Measurements from ENCODE around the gene ALDH1L1. TPM values are rescaled to one million over a fixed set of nuclear protein-coding genes. Genes with fewer than 3 reads are reported as not detected.
A peak's percentile ranks its signal among the peaks of the same experiment; 100 is the strongest.

Gene ALDH1L1
- total RNA-seq, 1 donor from 2014 or later, result 0.06 TPM

DNA sequence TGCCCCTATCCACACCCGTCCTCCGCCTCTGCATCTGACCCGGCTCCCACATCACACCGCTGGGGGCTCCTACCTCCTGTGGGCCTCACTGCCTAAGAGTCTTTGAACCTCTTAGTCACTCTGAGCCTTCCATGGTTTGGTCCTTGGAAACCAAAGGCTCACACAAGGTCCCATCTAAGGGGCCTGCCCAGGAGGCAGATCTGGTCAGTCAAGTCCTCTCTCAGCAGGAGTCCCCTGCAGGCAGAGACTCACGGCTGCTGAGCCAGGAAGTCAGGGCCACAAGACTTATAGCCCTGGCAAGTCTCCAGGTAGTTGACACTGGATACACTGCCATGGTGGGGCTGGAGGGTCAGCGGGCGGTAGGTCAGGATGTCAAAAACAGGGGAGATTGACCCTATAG is 31.2 kb upstream of the ALDH1L1 start:
- TF ChIP-seq, protein P1, sequence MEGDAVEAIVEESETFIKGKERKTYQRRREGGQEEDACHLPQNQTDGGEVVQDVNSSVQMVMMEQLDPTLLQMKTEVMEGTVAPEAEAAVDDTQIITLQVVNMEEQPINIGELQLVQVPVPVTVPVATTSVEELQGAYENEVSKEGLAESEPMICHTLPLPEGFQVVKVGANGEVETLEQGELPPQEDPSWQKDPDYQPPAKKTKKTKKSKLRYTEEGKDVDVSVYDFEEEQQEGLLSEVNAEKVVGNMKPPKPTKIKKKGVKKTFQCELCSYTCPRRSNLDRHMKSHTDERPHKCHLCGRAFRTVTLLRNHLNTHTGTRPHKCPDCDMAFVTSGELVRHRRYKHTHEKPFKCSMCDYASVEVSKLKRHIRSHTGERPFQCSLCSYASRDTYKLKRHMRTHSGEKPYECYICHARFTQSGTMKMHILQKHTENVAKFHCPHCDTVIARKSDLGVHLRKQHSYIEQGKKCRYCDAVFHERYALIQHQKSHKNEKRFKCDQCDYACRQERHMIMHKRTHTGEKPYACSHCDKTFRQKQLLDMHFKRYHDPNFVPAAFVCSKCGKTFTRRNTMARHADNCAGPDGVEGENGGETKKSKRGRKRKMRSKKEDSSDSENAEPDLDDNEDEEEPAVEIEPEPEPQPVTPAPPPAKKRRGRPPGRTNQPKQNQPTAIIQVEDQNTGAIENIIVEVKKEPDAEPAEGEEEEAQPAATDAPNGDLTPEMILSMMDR (conservative IDR thresholded peaks at IDR 0.05; ENCODE audit: low read depth, low read length), result no peak
- DNase-seq (ENCODE audit: low read depth), result no peak
- H3K4me3 ChIP-seq (ENCODE audit: low read depth, low read length), result no peak overlapping the region

DNA sequence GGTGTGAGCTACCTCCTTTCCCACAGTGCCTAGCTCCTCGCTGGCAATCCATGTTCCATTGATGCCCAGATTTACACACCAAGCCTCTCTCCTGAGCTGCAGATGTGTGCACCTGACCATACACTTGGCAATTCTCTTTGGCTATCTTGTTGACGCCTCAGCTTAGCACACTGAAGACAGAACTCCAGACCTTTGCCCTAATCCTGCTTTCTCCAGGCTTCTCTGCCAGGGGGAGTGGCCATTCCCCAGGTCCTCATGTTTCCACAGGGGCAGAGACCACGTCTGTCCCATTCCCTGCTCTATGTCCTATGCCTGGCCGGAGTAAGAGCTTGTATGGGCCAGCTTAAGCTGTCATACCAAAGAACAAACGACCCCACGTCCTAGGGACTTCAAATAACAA is 30.2 kb upstream of the ALDH1L1 start:
- TF ChIP-seq, protein P1 (conservative IDR thresholded peaks at IDR 0.05; ENCODE audit: low read depth, low read length), result no peak
- DNase-seq (ENCODE audit: low read depth), result no peak
- H3K4me3 ChIP-seq (ENCODE audit: low read depth, low read length), result no peak overlapping the region

DNA sequence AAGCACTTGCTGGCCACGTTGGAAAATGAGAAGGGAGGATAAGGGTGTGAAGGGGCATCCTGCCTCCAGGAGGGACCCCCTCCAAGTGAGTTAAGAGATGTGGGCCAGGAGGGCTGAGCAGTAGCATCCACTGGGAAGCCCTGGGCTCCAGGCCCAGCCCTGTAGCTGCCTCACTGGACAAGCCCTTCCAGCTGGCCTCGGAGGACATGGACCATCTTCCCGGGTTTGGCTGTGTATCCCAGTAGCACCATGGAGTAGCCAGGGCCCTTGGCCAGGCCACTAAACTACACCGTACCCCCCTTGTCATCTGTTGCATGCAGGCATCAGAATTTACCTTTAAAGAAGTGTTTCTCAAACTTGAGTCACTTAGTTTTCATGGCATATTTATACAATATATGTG is 29.4 kb upstream of the ALDH1L1 start:
- no peak overlapping the region for H3K4me3 ChIP-seq (ENCODE audit: low read depth, low read length)
- no peak for DNase-seq (ENCODE audit: low read depth)
- TF ChIP-seq, protein P1 (conservative IDR thresholded peaks at IDR 0.05; ENCODE audit: low read depth, low read length), result no peak

DNA sequence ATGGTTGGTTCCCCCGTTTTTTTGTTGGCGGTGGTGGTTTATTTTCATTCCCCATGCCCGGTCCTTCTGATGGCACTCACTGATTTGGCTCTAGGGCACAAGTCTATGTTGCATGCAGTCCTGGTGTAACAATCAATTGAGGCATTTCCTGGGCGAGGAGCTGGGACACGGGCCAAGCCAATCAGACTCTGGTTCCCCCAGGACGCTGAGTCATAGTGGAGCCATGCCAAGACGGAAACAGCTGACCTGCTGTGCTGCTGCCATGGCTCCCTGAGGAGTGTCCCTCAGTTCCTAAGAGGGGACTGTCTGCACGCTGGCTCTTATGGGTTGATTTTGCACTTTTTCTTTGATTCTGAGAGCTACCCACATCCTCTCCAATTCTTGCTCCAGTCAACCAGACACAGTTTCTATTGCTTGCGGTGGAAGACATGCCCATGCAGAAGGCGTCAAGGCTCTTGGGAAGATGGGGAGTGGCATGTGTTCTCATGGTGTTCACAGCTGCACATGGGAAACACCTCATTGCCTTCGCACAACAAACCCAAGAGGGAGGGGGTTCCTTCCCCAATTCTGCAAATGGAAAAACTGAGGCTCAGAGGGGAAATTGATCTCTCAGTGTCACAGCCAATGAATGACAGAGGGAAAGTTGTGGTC is 28.3 kb upstream of the ALDH1L1 start:
- TF ChIP-seq, protein P1 (conservative IDR thresholded peaks at IDR 0.05; ENCODE audit: low read depth, low read length), result no peak
- DNase-seq (ENCODE audit: low read depth), result peak; percentile 67
- no peak overlapping the region for H3K4me3 ChIP-seq (ENCODE audit: low read depth, low read length)

DNA sequence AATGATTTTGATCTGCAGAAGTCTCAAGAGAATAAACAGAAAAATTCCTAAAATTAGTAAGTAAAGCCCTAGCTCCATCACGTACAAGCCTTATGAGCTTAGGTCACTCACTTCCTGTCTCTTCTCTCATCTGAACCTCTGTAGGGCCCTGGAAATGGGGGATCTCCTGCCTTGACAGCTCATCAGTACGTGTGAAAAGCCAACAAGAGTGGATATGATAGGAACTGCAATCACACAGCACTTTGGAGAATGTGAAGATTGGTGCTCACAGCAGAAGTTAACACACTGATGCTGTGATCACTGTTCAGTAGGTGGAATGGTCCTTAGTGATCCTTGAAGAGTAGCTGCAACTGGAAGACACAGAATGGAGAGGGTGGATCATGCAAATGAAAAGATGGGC is 27.8 kb upstream of the ALDH1L1 start:
- DNase-seq (ENCODE audit: low read depth), result no peak
- TF ChIP-seq, protein P1 (conservative IDR thresholded peaks at IDR 0.05; ENCODE audit: low read depth, low read length), result no peak
- H3K4me3 ChIP-seq (ENCODE audit: low read depth, low read length), result no peak overlapping the region

DNA sequence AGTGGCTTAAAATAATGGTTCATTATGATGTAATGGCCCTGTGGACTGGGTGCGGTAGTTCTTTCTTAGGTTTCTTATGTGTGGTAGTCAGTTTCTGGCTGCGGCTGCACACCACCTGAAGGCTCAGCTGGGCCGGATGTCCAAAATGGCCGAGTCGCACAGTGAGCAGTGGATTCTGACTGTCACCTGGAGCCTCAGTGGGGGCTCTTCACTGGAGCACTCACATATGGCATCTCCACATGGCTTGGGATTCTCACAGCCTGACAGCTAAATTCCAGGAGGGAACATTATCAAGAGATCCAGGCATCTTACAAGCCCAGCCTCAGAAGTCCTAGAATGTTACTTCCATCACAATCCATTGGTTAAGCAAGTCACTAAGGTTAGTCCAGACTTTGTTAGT is 26.8 kb upstream of the ALDH1L1 start:
- no peak overlapping the region for H3K4me3 ChIP-seq (ENCODE audit: low read depth, low read length)
- DNase-seq (ENCODE audit: low read depth), result no peak
- TF ChIP-seq, protein P1 (conservative IDR thresholded peaks at IDR 0.05; ENCODE audit: low read depth, low read length), result no peak
